ENCODE measurements around the gene HES7.

DNA sequence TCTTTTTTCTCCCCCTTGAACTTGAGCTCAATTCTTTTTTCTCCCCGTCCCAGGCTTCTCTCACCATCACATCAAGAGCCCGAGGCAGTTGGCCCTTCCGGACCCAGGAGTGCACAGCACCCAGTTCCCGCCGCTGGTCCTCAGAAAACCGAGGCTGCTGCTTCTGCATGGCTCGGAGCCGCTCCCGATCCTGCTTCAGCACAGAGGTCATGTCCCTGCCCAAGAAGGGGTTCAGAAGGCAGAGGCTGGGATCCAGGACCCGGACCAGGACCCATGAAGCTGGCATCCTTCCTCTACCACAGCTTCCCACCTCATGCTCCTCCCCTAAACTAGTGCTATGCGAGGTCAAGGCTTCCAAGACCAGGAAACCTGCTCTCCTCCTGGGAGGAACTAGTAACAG, 17.8 kb upstream of the HES7 start:
- no peak for TF ChIP-seq SIN3A (IDR thresholded peaks at IDR 0.05; ENCODE audit: low read depth)
- no peak for TF ChIP-seq JUND (IDR thresholded peaks at IDR 0.05)
- no peak for TF ChIP-seq CTCF (IDR thresholded peaks at IDR 0.05 in 2 of 3, conservative IDR thresholded peaks at IDR 0.05 in 1 of 3; ENCODE audit: borderline replicate concordance in 1 of 3, insufficient read depth in 1 of 3, low read depth in 2 of 3, low read length in 2 of 3)
- no peak for TF ChIP-seq EZH2 (IDR thresholded peaks at IDR 0.05)
- no peak for TF ChIP-seq REST (IDR thresholded peaks at IDR 0.05; ENCODE audit: low read depth)
- no peak for TF ChIP-seq RAD21 (IDR thresholded peaks at IDR 0.05; ENCODE audit: low read depth)
- TF ChIP-seq ZNF274 (IDR thresholded peaks at IDR 0.05; ENCODE audit: low read depth, low read length): no peak
